Nephron (organoid): ENCODE results near the gene POLDIP3.

Experiments
- H3K27ac Mint-ChIP-seq, 3 experiments: 2 replicates each; pipeline ENCODE4 v1.8.0; 2020; ENCODE audit warnings: mixed read lengths in 3 of 3, mild to moderate bottlenecking in 2 of 3, moderate library complexity in 1 of 3
- H3K27me3 Mint-ChIP-seq: 2 replicates; pipeline ENCODE4 v1.8.0; 2021; ENCODE audit warnings: low read depth, mild to moderate bottlenecking, moderate library complexity, mixed read lengths
- H3K36me3 Mint-ChIP-seq: 2 replicates; pipeline ENCODE4 v1.8.0; 2020; ENCODE audit warnings: low read depth, mixed read lengths
- H3K4me1 Mint-ChIP-seq: 2 replicates; pipeline ENCODE4 v1.8.0; 2020; ENCODE audit warnings: mixed read lengths
- H3K4me3 Mint-ChIP-seq, 3 experiments: 2 replicates each; pipeline ENCODE4 v1.8.0; 2020; ENCODE audit warnings: mild to moderate bottlenecking in 3 of 3, mixed read lengths in 3 of 3, moderate library complexity in 2 of 3
- H3K9me3 Mint-ChIP-seq: 2 replicates; pipeline ENCODE4 v1.8.0; 2020; ENCODE audit warnings: mixed read lengths
- CTCF ChIP-seq, 3 experiments: fragments of 200-600 bp; sonication (generic); IDR thresholded peaks; one replicate each; pipeline ENCODE4 v1.5.0; 2021; ENCODE audit warnings: antibody characterized with exemption in 3 of 3; ENCODE audit not compliant: unreplicated experiment in 3 of 3

POLDIP3 gene

GRCh38 chr22:42614312-42615091 lies at the start of gene POLDIP3:
POLDIP3 (minus strand) TSS chr22:42614883; CDS start chr22:42614857, 26 bp downstream.
- Mint-ChIP-seq H3K36me3 (peaks cover 29% of the 10 kb centered on the region), H3K4me3 (peak within 1 kb of the TSS; percentile 96 to 100 (median 97)), H3K27ac (peak within 1 kb of the TSS; percentile 100), H3K27me3 (no peaks in the 10 kb centered on the region), H3K9me3 (no peaks in the 10 kb centered on the region), H3K4me1 (peaks cover 56% of the 10 kb centered on the region)
- TF ChIP-seq CTCF (IDR thresholded peaks at IDR 0.05; ENCODE audit: unreplicated experiment in 3 of 3): peak in 1 of 3 experiments; percentile 10

GRCh38 chr22:42661985-42662831 lies 47.5 kb upstream of the POLDIP3 start:
- no peaks in the 10 kb centered on the region for H3K36me3 Mint-ChIP-seq
- no peaks in the 10 kb centered on the region for H3K9me3 Mint-ChIP-seq
- peak overlapping the region; percentile 40 to 66 (median 56) for H3K4me3 Mint-ChIP-seq
- H3K27me3 Mint-ChIP-seq: peaks cover 19% of the 10 kb centered on the region
- TF ChIP-seq CTCF (IDR thresholded peaks at IDR 0.05; ENCODE audit: unreplicated experiment in 3 of 3): peak; percentile 86 to 90 (median 89)
- H3K27ac Mint-ChIP-seq: no peak overlapping the region
- H3K4me1 Mint-ChIP-seq: no peaks in the 10 kb centered on the region

GRCh38 chr22:42656578-42656977 lies 41.9 kb upstream of the POLDIP3 start:
- Mint-ChIP-seq H3K9me3 (no peaks in the 10 kb centered on the region), H3K4me3 (no peak overlapping the region), H3K27me3 (peaks cover 5% of the 10 kb centered on the region), H3K27ac (no peak overlapping the region), H3K4me1 (no peaks in the 10 kb centered on the region), H3K36me3 (no peaks in the 10 kb centered on the region)
- TF ChIP-seq CTCF (IDR thresholded peaks at IDR 0.05; ENCODE audit: unreplicated experiment in 3 of 3): no peak

GRCh38 chr22:42655693-42656092 lies 41.0 kb upstream of the POLDIP3 start:
- Mint-ChIP-seq H3K9me3 (no peaks in the 10 kb centered on the region), H3K36me3 (no peaks in the 10 kb centered on the region), H3K27me3 (peaks cover 5% of the 10 kb centered on the region), H3K4me3 (no peak overlapping the region), H3K4me1 (no peaks in the 10 kb centered on the region), H3K27ac (peak overlapping the region in 2 of 3 experiments; percentile 24 to 38)
- TF ChIP-seq CTCF (IDR thresholded peaks at IDR 0.05; ENCODE audit: unreplicated experiment in 3 of 3): no peak

- TF ChIP-seq CTCF (IDR thresholded peaks at IDR 0.05; ENCODE audit: unreplicated experiment in 3 of 3): no peak
- Mint-ChIP-seq H3K9me3 (no peaks in the 10 kb centered on the region), H3K4me1 (no peaks in the 10 kb centered on the region), H3K36me3 (no peaks in the 10 kb centered on the region), H3K27me3 (peaks cover 5% of the 10 kb centered on the region), H3K4me3 (peak overlapping the region in 2 of 3 experiments; percentile 36), H3K27ac (peak overlapping the region in 2 of 3 experiments; percentile 23 to 52)
Observed at GRCh38 chr22:42654436-42655073, 39.9 kb upstream of the POLDIP3 start.
